GM19328 (cell line): ENCODE measurements around the gene MTUS2.

ENCODE experiments used
- ATAC-seq: cut with Tn5 transposase; IDR thresholded peaks from one replicate; pipeline ENCODE4 v1.9.1; 2021; ENCODE audit warnings: mild to moderate bottlenecking, moderate library complexity; ENCODE audit not compliant: unreplicated experiment

Gene MTUS2

DNA sequence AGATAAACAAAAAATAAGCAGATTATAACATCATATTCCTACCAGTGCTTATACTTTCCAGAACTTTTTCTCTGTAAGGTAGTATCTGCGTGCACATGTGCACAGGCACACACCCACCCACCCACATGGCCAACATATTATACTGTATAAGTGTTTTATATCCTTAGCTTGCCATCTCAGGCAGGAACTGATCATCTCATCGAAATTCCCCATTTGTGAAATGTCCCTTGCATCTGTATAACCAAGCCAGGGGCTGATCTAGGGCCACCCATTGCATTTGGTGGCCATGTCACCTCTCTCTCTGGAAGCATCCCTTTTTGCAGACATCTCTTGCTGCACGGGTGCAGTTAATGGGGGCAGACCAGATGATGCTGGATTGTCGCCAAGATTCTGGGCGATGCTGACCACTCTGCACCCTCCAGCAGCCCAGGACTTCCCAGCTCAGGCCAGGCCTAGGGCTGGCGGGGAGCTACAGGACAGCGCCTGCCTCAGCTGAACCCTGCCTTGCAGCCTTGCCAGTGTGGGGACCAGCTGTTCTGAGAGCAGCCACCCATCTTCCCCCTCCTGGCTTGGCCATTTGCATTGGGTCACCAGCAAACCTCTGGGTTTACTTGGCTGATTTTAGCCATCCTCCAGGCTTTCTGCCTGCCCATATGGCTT lies 679.5 kb downstream of the MTUS2 start:
- no peak for ATAC-seq

DNA sequence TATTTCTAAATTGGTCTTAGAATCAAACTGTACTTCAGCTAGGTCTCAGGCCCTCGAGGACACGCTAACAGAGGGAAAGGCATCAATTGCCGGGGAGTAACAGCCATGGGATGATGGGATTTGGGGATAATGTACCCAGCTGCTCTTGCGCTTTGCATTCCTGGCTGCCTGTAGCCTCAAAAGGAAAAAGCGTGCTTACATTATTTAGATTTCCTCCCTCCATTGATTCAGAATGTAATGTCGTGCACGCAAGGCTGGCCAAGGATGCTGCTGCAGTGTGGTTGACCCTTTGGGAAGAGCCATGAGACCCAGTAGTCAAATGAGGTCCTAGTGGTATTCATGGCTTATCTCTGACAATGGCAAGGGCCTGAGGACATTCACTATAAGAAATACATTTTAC lies 680.2 kb downstream of the MTUS2 start:
- ATAC-seq, result no peak

DNA sequence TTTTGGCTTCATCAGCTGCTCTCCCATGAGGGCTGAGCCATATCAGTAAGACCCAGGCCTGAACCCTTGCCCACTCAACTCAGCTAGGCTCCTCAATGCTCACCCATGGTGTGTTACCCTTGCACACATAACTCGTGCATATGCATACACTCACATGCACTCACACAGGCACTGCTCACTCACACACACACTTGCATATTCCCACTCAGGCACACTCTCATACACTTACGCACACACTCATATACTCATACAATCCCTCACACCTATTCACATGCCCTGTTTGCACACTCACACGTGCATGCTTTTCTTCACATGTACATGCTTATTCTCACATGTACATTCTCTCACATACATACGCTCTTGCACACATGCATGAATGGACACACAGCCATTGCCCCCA lies 681.5 kb downstream of the MTUS2 start:
- ATAC-seq, result no peak

DNA sequence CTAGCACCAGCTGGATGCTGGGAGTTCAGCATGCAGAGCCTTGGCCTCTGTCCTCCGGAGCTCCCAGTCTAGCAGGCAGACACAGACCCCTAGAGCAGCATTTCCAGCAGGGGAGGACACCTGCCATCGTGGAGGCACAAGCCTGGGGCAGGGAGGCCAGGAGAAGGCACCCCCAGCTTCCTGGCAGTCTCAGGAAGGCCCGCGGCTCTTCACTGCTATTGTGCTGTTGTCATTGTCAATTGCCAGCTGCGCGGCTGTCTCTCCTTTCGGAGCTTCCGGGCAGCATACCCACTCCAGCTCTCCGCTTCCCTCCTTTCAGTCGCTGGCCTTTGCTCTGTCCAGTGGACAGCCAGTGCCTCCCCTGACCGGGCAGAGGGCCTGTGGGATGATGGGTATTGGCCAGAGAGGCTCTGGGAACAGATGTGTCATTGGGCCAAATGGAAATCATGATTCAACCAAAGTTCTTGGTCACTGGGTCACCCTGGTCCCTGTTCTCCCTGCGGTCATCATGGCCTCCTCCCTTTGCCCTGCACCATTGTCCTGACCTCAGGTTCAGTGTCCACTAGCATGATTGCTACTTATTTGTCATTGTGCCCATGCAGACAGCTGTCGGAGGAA lies 682.4 kb downstream of the MTUS2 start:
- no peak for ATAC-seq

DNA sequence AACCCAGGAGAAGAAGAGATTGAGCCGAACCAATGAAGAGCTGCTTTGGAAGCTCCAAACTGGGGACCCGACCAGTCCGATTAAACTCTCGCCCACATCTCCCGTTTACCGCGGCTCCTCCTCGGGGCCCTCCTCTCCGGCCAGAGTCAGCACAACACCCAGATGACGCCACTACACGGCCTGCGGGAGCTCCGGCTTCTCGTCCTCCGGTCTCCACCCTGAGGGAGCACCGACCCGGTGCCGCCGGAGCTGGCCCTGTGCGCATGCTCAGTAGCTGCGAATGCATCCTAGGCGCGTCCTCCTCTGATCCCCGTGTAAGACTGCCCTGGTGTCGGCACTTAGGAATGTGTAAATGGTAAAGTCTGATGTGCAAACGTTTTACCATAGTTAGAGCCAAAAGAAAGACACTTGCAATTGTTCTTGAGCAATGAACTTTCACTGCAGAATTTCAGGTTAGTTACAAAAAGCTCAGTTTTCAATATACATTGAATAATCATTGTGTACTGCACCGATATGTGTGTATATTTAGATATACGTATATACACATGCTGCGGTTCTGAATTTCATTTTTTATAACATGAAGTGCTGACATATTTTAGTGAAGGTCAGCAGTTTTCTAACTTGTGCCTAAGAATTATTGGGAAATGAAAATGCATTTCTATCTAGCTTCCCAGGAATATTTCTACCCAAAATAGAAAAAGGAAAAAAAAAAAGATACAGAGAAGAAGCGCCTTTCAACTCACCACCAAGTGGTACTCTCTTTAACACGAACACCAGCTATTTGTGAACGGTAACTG lies 683.1 kb downstream of the MTUS2 start:
- ATAC-seq, result no peak

DNA sequence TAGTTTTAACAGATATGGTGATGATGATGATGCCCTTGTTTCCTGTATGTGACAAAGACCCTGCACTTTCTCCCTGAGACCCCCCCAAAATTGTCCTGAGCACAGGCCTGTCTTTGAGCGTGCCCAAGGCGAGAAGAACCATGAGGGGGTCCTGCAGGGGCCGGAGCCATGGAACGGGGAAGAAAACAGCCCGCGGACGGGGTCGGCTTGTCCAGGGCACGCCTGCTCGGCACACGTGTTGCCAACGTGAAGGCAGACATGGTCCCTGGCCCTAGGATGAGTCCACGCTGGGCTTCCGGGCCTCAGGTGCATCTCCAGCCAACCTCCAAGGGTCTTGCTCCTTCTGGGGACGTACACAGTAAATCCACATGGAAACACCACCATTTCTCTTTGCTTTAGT lies 684.6 kb downstream of the MTUS2 start:
- no peak for ATAC-seq

DNA sequence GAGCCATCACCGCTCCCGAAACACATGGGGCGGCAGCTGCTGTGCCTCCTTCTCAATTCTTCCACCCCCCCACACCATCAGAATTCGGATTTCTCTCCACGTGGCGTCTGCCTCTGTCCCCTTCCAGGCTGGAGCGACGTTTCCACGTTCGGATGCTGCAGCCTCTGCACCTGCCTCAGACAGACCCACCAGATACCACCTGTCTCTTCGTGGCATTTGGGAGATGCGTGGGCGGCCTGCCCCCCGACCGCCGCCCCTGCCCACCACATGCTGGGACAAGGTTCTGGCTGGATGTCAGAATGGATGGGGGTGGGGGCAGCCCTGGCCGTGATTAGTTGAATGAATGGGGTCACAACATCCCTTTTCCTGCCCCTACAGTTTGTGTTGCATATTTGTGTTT lies 685.4 kb downstream of the MTUS2 start:
- no peak for ATAC-seq

DNA sequence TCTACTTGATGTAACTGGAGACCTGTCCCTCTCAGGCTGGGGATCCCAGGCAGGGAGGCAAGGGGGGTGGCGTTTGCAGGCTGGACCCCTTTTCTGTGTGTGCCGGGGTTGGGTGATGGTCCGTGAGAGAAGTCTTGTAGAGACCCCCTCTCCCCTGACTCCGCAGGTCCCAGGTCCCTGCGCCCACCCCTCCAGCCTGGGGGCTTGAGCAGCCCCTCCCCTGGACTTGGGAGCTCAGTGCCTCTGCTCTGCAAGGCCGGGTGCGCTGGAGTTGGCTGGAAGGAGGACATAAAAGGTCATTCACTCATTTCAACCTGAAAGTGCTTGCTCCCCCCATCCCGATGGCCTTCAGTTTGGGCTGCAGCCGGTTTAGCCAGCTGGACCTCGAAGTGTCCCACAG lies 685.8 kb downstream of the MTUS2 start:
- no peak for ATAC-seq

DNA sequence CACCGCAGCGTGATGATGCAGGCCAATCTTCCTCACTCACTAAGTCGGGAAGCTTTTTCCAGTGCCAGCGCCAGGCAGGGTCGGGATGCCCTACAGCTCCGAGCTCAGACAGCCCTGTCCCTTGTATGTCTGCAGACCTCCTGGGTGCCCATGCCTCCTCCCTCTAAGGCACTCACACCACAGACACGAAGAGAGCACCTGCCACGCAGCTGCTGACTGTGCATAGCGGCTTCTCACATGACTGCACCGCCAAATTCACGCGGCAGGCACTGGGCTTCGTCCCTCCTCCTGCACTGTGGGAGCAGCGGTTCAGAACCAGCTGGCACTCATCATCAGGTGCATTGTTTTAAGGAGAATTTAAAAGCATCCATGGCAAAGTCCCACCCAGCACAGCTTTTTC lies 687.2 kb downstream of the MTUS2 start:
- no peak for ATAC-seq

DNA sequence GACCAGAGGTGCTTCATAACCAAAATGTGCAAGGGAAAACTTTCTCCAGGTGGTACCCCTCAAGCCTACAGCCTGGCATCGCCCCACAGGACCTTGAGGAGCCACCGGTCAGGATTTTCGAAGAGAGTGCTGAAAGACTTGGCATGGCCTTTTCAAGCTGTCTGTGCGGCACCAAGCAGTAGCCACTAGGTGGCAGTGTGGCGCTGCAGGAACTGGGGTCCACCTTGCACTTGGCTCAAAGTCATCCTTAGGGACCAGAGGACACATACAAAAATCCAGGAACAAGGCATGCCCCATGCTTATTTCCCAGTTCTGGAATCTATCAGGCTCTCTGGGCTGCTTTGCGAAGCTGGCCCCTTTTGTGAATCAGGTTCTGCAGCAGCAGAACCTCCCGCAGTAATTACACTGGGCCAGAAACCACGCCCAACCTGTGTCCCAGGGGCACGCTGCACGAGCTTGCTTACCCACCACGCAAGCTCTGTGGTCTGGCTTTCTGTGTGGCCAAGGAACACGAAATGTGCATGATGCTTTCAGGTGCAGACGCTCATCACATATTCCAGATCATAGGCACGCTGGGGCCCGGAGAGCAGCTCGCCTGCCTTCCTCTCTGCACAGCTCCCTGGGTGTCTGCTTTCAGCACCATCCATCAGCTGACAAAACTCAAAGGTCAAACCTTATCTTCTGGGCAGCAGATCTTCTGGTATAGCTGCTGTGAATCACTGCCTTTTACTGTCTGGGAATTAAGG lies 688.2 kb downstream of the MTUS2 start:
- ATAC-seq, result peak; percentile 82

DNA sequence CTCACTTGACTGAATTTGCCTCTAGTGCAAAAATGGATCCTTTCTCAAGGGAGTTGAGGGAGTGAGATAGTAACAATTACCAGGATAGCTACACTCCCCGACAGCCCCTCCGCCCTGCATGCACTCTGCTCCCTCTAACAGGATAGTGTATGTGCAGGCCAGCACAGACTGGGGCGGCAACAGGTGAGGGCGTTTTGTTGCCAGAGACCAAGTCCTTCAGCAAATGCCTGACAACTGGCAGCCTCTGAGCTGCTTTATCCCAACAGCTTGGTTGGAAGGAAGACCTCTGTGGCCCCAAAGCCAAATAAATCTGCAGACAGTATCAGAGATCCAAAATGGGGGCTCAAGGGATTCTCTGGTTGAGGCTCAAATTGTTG lies 688.7 kb downstream of the MTUS2 start:
- no peak for ATAC-seq

DNA sequence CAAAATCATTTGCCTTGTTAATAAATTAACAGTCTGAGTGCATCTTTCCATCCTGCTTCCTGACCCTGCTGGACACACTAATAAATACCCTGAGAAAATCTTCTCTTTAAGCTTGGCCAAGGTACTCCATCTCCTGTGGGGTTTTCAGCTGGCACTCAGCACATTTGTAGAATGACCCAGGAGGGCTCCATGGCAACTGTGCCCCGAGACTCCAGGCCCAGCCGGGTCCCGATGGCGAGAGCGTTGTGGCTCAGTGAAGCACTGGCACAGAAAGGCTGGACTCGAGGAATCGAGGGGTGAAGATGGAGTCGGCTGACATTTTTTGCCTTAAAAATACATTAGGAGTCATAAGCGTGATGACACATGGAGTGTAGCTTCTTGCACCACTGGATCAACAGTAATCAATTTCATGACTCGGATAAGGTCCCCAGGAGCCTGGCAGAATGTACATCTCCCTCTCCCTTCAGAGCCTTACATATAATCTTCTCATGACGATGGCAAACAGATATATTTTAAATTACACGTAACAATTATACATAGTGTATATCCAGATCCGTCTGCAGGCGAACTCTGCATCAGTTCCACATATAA lies 690.0 kb downstream of the MTUS2 start:
- no peak for ATAC-seq

DNA sequence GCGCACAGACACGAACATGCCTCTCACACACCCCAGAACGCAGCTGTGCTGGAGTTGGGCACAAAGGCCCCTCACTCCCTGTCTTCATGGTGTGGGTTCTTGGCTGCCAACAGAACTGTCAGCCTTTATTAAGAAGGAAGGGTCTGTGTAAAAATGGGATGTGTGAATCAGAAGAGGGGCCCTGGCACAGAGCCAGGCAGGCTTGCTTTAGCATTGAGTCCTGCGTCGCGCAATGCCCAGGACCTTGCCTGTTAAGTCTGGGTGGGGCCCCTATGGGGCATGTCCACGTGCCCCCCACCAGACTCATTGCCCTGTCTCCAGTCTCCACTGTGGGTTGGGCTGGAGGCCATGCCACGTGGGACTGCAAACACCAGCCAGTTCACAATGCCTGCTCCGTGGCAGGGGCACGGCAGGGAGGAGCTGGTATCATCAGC lies 690.5 kb downstream of the MTUS2 start:
- no peak for ATAC-seq

DNA sequence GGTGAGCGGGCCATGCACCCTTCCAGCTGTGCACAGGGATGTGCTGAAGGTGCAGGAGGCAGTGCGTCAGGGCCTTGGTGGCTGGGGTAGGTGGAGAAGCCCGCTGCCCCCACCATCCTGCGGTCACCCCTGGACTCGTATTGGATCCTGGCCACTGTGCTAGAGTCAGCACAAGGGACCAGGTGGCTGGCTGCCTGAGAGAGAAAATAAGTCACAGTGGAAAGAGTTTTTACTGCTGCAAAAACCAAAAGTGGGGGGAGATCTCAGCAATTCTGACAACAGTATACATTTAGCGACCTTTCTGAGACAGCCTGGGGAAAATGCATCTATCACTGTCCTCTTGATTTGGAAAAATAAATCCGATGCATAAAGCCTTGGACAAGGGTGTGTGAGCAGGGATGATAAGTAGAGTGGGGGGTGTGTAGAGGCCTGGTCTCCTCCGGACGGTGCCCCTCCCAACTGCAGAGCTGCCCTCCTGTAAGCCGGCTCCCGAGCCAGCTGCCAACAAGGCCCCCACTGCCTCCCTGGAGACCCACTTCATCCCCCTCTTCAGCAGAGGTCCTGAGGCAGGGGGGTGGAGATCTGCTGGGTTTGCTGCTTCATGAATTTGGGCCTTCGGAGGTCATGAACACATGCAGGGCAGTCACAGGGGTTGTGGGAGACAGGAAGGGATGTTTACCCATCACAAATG lies 691.1 kb downstream of the MTUS2 start:
- ATAC-seq, result no peak

DNA sequence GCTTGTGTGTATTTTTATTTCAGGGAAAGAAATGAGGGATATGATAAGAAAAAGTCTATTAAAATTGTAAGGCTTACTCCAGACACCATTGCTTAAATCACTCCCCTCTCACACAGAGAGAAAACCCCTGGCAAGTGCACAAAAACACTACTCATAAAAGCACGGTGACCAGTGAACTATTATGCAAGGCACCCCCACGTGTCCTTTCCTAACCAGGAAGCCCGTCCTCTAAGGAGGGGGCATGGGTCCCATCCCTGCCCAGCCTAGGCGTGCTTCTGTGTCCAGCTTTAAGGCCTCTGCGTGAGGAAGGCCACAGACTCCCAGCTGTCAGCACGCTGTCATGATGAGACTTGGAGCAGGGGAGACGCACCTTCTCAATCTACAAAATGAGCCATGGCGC lies 691.8 kb downstream of the MTUS2 start:
- no peak for ATAC-seq

DNA sequence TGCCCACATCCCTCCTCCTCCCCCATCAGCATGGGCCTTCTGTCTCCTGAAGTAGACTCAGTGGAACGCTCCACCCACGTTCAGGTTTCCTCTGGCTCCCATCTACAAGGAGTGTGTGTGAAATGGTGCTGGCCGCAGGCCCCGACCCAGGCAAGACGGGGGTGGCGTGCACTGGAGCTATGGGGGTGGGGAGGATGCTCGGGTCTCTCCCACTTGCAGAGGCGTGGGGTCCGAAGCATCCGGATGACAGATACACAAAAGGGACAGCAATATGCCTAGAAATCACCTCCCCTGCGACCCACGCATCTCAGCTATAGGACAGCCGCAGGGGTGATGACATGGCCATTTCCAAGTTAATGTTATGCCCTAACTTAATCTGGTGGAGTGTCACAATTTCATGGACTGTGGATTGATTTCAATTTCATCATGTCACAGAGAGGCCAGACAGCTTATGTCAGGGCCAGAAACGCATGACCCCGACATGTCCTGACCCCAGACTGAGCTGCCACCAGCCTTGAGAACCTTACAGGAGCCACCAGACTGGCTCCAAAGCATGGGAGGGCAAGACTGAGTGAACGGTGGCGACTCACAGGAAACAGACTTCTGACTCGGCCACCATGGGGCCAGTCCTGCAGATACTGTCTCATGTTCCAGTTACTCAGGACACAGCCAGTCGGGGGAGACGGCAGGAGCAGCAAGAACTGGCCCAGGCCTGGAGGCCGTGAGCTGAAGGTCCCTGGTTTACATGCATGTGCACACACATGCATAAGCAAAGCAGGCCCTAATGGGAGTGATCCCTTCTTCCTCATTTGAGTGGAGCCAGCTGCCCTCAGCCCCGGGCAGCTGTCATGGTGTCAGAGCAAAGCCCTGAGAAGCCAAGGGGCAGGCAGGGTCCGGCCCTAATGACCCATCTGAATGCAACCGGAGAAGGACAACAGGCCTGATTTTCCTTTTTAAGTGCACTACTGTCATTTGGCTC lies 693.2 kb downstream of the MTUS2 start:
- no peak for ATAC-seq

DNA sequence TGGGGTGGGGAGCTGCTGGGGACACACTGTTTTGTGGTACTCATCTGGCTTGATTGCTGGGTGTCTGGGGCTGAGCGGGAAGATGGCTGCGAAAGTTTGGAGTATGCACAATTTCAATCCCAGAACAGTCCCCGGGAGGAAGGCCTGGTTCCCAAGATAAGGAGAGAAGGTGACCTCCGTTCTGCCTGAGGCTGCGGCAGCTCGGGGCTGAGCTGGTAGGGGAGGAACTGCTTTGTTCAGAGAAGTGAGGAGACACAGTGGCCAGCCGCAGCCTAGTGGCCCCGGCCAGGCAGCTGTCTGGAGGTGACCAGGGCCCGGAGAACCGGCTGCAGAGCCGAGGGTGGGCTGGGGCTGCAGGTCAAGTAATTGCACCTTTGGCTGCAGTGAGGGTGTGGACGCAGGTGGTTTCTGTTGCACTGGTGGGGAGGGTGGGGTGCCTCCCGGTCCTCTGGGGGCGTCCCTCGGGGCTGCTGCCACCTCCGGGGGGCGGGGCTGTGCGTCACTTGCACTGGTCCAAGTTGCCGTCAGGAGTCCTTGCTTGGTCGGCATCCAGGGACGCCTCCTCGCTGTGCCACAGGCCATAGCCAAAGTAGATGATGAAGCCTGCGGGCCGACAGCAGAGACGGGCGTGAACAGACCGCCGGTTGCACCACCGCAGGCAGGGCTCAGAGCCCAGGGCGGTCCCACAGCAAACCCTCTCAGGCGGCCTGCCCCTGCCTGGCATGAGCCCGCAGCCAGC lies 694.0 kb downstream of the MTUS2 start:
- no peak for ATAC-seq

DNA sequence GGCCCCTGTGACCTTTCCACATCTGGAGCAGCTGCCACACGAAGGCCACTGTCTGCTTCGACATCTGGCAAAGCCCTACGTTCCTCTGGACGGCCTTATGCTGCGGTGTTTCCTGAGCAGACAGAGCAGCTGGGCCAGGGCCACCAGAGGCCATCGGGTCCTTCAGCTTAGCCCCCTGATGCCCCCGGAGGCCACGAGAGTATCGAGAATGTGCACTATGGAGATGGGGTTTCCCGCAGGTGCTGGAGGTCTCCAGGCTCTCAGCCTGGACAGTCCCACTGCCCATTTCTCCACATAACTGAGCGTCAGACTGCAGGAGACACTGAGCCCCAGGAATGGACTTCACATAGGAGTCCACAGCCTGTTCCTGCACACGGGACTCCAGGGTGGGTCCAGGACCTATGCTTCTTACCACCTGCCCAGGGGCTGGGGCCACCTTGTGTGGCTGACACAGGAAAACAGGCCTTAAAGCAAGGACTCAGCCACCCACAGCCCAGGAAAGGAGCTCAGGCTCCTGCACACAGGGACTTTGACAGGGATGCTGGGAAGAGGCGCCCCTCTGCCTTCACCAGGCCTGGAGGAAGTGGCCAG lies 694.7 kb downstream of the MTUS2 start:
- no peak for ATAC-seq
